HG02678 (cell line): ENCODE measurements around the gene EYA2.

Experiments used
- ATAC-seq: cut with Tn5 transposase; IDR thresholded peaks from one replicate; pipeline ENCODE4 v1.9.1; 2021; ENCODE audit warnings: mild to moderate bottlenecking, moderate library complexity; ENCODE audit not compliant: unreplicated experiment

The EYA2 gene

DNA sequence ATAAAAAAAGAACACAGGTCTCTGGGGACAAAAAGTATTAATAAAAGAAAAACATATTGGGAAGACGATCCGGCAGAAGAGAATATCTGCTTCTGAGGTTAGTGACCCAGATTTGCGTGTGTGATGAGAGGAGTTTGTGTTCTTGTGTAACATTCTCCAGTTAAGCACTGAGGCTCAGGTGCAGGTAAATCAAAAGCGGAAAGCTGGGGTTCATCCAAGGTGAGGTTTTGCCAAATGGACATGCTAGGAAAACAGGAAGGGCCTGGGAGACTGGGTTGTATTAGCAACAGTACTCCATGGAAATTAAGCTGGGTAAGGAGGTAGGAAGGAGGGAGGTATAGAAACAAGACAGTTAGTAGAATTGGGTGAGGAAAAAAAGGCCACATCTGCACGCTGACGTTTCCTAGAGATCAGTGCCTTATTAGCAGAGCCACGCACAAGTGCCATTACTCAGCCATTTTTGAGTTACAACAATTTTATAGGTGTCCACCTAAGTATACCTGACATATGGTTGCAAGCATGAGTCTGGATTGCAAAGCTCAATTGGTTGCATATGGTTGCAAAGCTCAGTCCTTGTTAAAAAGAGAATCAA is 322.3 kb downstream of the EYA2 start:
- ATAC-seq: no peak

- no peak for ATAC-seq
Measured at GRCh38 chr20:47217482-47218446, 323.1 kb downstream of the EYA2 start.

DNA sequence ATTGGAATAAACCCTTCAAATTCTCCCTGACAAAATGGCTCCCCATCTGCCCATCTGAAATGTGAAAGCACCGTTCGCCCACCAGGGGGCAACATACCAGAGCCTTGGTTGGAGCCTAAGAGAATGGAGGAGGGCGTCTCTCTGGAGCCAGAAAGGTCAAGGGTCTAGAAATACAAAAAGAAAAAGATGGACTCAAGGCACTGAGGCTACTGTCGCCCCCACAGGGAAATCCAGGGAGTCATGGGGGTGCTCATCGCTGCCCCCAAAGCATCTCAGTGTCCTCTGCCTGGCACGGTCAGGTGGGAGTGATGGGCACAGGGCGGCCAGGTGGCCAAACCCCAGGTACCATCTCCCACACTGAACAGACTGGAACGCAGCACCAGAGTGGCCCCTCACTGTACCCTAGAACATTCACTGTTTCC is 325.5 kb downstream of the EYA2 start:
- no peak for ATAC-seq

DNA sequence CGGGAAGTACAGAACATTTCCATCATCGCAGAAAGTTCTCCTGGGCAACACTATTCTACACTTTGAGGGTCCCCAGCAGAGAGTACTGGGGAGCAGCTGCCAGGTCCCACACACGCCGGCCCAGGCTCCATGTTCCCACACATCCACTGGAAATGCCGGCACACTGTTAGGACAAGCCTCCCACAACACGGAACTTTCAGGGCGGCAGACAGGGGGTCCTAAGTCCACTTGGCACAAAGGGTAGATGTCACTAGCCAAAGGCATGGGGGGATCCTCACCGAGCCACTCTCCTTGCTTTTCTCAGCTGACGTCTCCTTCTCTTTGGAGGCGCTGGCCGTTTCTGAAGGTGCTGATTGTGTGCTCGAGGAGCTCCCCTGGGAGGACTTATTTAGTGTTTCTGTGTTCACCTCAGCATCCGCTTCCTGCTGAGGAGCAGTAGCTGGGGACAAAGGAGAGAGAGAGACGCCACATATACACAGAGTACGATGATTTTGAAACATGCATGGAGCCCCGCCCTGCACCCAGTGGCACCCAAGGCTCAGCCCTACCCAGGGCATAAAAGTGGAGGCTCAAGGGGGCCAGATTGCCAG is 326.5 kb downstream of the EYA2 start:
- ATAC-seq: no peak

GRCh38 chr20:47222468-47223119 is 328.0 kb downstream of the EYA2 start:
- no peak for ATAC-seq

- no peak for ATAC-seq
Measured at GRCh38 chr20:47223896-47224295, 329.3 kb downstream of the EYA2 start.

- no peak for ATAC-seq
Measured at GRCh38 chr20:47224300-47224791, 329.7 kb downstream of the EYA2 start.

GRCh38 chr20:47224857-47225256 is 330.2 kb downstream of the EYA2 start:
- no peak for ATAC-seq

DNA sequence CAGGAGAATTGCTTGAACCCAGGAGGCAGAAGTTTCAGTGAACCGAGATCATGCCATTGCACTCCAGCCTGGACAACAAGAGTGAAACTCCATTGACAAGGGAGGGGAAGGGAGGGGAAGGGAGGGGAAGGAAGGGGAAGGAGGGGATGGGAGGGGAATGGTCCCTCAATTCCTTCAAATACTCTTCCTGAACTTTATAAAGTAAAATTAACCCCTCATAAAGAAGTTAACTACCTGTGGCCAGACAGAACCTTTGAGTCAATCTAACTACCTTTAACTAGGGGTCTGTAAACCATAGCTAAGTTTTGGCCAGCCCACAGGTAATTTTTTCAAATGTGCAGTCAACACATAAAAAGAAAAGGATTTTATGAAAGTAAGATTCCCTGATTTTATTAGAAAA is 330.8 kb downstream of the EYA2 start:
- ATAC-seq: no peak

GRCh38 chr20:47227119-47227518 is 332.5 kb downstream of the EYA2 start:
- ATAC-seq: no peak

DNA sequence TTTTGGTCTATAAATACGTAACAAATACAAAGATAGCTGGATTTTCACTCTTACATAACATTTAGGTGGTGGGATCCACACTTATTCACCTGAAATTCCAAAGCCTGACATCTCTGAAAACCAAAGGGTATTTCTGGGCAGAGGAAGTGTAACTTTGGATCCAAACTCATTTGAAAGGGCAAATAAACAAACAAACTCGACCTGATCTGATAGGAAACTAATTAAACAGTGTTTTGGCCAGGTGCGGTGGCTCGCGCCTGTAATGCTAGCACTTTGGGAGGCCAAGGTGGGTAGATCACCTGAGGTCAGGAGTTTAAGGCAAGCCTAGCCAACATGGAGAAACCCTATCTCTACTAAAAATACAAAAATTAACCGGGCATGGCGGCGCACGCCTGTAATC is 332.9 kb downstream of the EYA2 start:
- ATAC-seq: no peak

DNA sequence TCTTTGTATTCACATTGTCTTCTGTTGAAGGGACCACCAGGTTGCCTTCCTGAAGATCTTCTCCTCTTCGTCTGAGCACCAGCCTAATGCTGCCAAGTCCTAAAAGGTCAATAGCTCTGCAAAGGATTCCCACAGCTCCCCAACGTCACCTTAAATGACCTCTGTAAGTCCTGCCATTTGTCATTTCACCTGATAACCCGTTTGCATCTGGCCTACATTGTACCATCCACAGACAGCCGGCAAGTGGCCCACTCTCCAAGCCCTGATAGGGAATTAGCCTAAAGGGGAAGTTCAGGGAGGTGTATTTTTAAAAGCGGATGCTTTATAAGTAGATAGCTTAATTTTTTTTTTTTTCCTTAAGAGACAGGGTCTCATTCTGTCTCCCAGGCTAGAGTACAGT is 334.0 kb downstream of the EYA2 start:
- ATAC-seq: no peak

DNA sequence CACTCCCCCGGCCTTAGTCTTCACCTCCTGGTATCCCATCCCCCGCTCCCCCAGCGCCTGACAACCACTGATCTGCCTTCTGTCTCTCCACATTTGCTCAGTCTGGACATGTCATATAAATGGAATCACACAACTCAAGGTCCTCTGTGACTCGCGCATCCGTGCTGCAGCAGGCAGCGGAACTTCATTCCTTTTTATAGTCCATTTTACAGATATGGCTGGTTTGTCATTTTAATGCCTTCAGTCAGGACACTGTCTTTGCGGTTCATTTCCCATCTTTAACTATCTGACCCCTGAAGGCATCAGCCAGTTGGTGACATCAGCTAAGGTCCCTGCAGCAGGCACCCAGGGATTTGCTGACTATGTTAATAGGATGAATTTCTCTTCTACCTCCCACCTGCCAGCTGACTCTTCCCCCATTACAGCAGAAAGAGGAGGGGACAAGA is 336.2 kb downstream of the EYA2 start:
- ATAC-seq: no peak

DNA sequence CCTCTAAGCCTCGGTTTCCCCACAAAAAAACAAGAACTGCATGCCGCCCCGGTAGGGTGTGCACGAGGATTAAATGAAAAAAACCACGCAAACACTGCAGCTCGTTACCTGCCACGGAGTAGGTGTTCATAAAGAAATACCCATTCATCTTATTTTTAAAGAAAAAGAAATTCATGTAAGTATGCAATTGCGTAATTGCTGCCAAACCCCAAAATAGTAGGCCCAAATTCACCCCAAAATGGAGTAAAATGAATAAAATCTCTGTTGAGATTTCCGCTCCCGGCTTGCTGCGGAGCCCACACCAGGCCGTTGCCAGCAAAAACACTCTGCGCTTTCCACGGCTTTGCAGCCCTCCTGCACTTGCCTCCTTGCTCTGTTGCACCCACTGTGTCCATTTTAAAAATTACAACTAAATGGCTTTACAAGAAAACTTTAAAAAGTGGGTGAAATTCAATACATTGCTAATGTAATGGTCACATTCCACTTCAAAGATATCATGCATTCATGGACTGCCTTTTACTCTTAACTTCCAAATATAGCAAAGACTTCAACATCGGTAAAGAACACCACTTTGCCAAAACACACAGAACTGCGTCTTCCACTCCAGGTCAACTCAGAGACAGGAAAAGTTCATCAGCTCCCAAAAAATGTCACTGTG is 336.9 kb downstream of the EYA2 start:
- no peak for ATAC-seq

DNA sequence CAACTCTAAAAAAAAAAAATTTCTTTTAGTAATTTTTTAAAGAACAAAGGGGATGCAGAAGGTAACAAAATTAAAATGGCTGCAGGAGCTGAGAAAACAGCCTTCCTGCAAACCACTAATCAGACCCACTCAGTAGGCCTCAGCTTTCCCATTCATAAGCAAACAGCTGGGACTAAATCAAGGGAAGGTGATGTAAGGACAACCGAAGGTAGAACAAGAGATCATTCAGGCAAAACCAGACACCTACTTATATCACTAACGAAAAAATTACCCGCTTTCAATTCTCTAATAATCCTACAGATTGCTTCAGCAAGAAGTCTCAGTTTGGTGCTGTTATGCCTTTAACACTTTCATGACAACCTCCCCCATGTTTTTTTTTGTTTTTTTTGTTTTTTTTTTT is 337.9 kb downstream of the EYA2 start:
- ATAC-seq: no peak

- ATAC-seq: no peak
Measured at GRCh38 chr20:47233333-47234188, 338.9 kb downstream of the EYA2 start.

- no peak for ATAC-seq
Measured at GRCh38 chr20:47235111-47235510, 340.5 kb downstream of the EYA2 start.

GRCh38 chr20:47235853-47236638 is 341.4 kb downstream of the EYA2 start:
- no peak for ATAC-seq

GRCh38 chr20:47236639-47236900 is 341.9 kb downstream of the EYA2 start:
- ATAC-seq: no peak
